Endothelial cell of umbilical vein (primary cell): Measurements from ENCODE around the gene SUFU. TPM values are rescaled to one million over a fixed set of nuclear protein-coding genes. Genes with fewer than 3 reads are reported as not detected.

ENCODE experiments used
- BruUV-seq: library from RNA; stranded (reverse); fragments of 400-500 nt; replicated peaks from 2 replicates; lab custom pipeline; 2021; lab: Mats Ljungman, UMichigan
- CTCF ChIA-PET: fragments of 300-600, 350-600 bp; sonication (Branson Sonifier 250); formaldehyde crosslinking; loops from one replicate; lab custom pipeline; 2021; ENCODE audit warnings: antibody characterized with exemption, inconsistent platforms; lab: Charles Lee
- POLR2A ChIA-PET: fragments of 300-600, 350-600 bp; sonication (Branson Sonifier 250); formaldehyde crosslinking; loops from one replicate; lab custom pipeline; 2021; ENCODE audit warnings: antibody characterized with exemption, inconsistent platforms; lab: Charles Lee
- DNase-seq: peaks from one replicate; pipeline ENCODE4 v3.0.0-alpha.2; 2011; ENCODE audit warnings: low read depth, low spot score
- FAIRE-seq: peaks from 2 replicates; lab custom pipeline; 2011; peaks lifted over from hg19 to GRCh38; lab: Jason Lieb, UNC
- H2AFZ ChIP-seq: 2 replicates; pipeline ENCODE4 v1.6.0; 2012; ENCODE audit warnings: low read depth, low read length, control low read depth, inconsistent platforms
- H3K27ac ChIP-seq: 2 replicates; pipeline ENCODE4 v1.5.1; 2011; ENCODE audit warnings: low read depth, mild to moderate bottlenecking, control low read depth, low read length, moderate library complexity; ENCODE audit not compliant: insufficient read depth
- H3K27me3 ChIP-seq, 2 experiments: 2 replicates each; pipeline versions ENCODE4 v1.6.0 to v1.6.1; 2011; ENCODE audit warnings: low read length in 2 of 2, mixed read lengths in 1 of 2; ENCODE audit not compliant: control insufficient read depth in 2 of 2, insufficient read depth in 2 of 2
- H3K36me3 ChIP-seq, 2 experiments: 2 replicates in 1 of 2; 3 replicates in 1 of 2; pipeline ENCODE4 v1.5.1; 2011; ENCODE audit warnings: low read length in 2 of 2, mild to moderate bottlenecking in 1 of 2, moderate library complexity in 1 of 2; ENCODE audit not compliant: control insufficient read depth in 2 of 2, insufficient read depth in 2 of 2; ENCODE audit errors: extremely low read depth in 1 of 2
- H3K4me1 ChIP-seq: 3 replicates; pipeline ENCODE4 v1.5.1; 2011; ENCODE audit warnings: mild to moderate bottlenecking, low read length; ENCODE audit not compliant: control insufficient read depth, insufficient read depth; ENCODE audit errors: extremely low read depth
- H3K4me2 ChIP-seq: 2 replicates; pipeline ENCODE4 v1.6.1; 2011; ENCODE audit warnings: low read length, control low read depth, mixed read lengths; ENCODE audit not compliant: insufficient read depth
- H3K4me3 ChIP-seq, 3 experiments: fragments of 200-600 bp in 1 of 3; sonication (generic), shearing (Covaris generic) in 1 of 3; replicated peaks in 1 of 3; 2 replicates each; pipeline ENCODE4 v1.5.1; 2011 to 2016; ENCODE audit warnings: control low read depth in 3 of 3, low read length in 3 of 3, mild to moderate bottlenecking in 2 of 3, inconsistent platforms in 1 of 3, low read depth in 1 of 3, moderate library complexity in 1 of 3; ENCODE audit not compliant: insufficient read depth in 1 of 3
- H3K79me2 ChIP-seq: 2 replicates; pipeline ENCODE4 v1.6.0; 2012; ENCODE audit warnings: low read length, inconsistent platforms; ENCODE audit not compliant: control insufficient read depth, insufficient read depth
- H3K9ac ChIP-seq: replicated peaks from 2 replicates; pipeline ENCODE3; 2011; ENCODE audit warnings: low read length, control low read depth; ENCODE audit not compliant: insufficient read depth; ENCODE audit errors: extremely low read depth
- H3K9me1 ChIP-seq: replicated peaks from 3 replicates; pipeline ENCODE4 v1.6.0; 2011; ENCODE audit warnings: mild to moderate bottlenecking, low read length; ENCODE audit not compliant: control insufficient read depth, insufficient read depth; ENCODE audit errors: extremely low read depth
- H3K9me3 ChIP-seq: replicated peaks from 2 replicates; pipeline ENCODE4 v1.5.1; 2012; ENCODE audit warnings: low read length, inconsistent platforms; ENCODE audit not compliant: control insufficient read depth, insufficient read depth
- H4K20me1 ChIP-seq: replicated peaks from 2 replicates; pipeline ENCODE3; 2011; ENCODE audit warnings: mild to moderate bottlenecking, low read length; ENCODE audit not compliant: control insufficient read depth, insufficient read depth; ENCODE audit errors: extremely low read depth
- EZH2 ChIP-seq: IDR thresholded peaks from 2 replicates; pipeline ENCODE4 v1.6.1; 2012; ENCODE audit warnings: borderline replicate concordance, low read depth, mild to moderate bottlenecking, moderate library complexity, low read length, inconsistent platforms; ENCODE audit not compliant: severe bottlenecking
- FOS ChIP-seq: IDR thresholded peaks from 2 replicates; pipeline ENCODE4 v1.6.1; 2011; ENCODE audit warnings: mild to moderate bottlenecking, low read length, moderate library complexity, borderline replicate concordance; ENCODE audit not compliant: insufficient read depth
- GATA2 ChIP-seq: IDR thresholded peaks from 2 replicates; pipeline ENCODE4 v1.7.0; 2011; ENCODE audit warnings: low read depth, mild to moderate bottlenecking, moderate library complexity, mixed read lengths, low read length; ENCODE audit not compliant: insufficient read length, insufficient read depth
- JUN ChIP-seq: IDR thresholded peaks from 2 replicates; pipeline ENCODE4 v1.6.1; 2011; ENCODE audit warnings: borderline replicate concordance, low read depth; ENCODE audit not compliant: insufficient read length, insufficient read depth
- MYC ChIP-seq: IDR thresholded peaks from one replicate; pipeline ENCODE4 v1.6.1; 2011; ENCODE audit warnings: mild to moderate bottlenecking, low read depth, low read length
- POLR2A ChIP-seq: IDR thresholded peaks from 2 replicates; pipeline ENCODE4 v1.6.1; 2012; ENCODE audit warnings: low read depth, mild to moderate bottlenecking, control low read depth, low read length
- POLR2AphosphoS5 ChIP-seq: IDR thresholded peaks from 2 replicates; pipeline ENCODE4 v1.6.1; 2012; ENCODE audit warnings: low read depth, mild to moderate bottlenecking, control low read depth, low read length, moderate library complexity; ENCODE audit not compliant: insufficient read depth
- dilution Hi-C: fragments of 300-500 bp; cut with MboI; formaldehyde crosslinking; loops from one replicate; pipeline ENCODE4 v1.15.0; 2019; ENCODE audit warnings: low sequenced_read_pairs; ENCODE audit not compliant: extremely low pct_ligation_motif_present
- intact Hi-C: fragments of 100-400 bp; cut with micrococcal nuclease; formaldehyde crosslinking; loops from one replicate; pipeline ENCODE4 v1.10.0; 2022
- polyA plus RNA-seq, 4 experiments: library from polyadenylated mRNA; depleted of rRNA in 3 of 4; stranded (reverse) in 3 of 4; unstranded in 1 of 4; fragments of >200 nt; gene quantifications; 2 replicates each; pipeline versions ENCODE4 v1.2.1 to v1.2.3, GENCODE V29; 2011 to 2012; ENCODE audit warnings: missing spikeins in 1 of 4
- total RNA-seq: library from RNA; stranded (reverse); gene quantifications from 2 replicates; pipeline ENCODE4 v1.2.3, GENCODE V29; 2021
- TF ChIP-seq, protein P1 (sequence below): IDR thresholded peaks from 2 replicates; pipeline ENCODE4 v1.6.1; 2011; ENCODE audit not compliant: insufficient read depth, insufficient read length
- TF ChIP-seq, protein P2 (sequence below), 2 donors: IDR thresholded peaks; 1 replicate in 1 of 2; 2 replicates in 1 of 2; pipeline ENCODE4 v1.5.1; 2011; ENCODE audit warnings: low read length in 2 of 2, mild to moderate bottlenecking in 2 of 2, moderate library complexity in 2 of 2, control low read depth in 1 of 2, inconsistent platforms in 1 of 2, low read depth in 1 of 2; ENCODE audit not compliant: insufficient read depth in 1 of 2; ENCODE audit errors: extremely low read depth in 1 of 2

SUFU gene
- total and polyA plus RNA-seq, 2 donors (not counting 3 experiments of a cell fraction or from before 2014, with no cell fraction given): 10.1 to 16.3 TPM

DNA sequence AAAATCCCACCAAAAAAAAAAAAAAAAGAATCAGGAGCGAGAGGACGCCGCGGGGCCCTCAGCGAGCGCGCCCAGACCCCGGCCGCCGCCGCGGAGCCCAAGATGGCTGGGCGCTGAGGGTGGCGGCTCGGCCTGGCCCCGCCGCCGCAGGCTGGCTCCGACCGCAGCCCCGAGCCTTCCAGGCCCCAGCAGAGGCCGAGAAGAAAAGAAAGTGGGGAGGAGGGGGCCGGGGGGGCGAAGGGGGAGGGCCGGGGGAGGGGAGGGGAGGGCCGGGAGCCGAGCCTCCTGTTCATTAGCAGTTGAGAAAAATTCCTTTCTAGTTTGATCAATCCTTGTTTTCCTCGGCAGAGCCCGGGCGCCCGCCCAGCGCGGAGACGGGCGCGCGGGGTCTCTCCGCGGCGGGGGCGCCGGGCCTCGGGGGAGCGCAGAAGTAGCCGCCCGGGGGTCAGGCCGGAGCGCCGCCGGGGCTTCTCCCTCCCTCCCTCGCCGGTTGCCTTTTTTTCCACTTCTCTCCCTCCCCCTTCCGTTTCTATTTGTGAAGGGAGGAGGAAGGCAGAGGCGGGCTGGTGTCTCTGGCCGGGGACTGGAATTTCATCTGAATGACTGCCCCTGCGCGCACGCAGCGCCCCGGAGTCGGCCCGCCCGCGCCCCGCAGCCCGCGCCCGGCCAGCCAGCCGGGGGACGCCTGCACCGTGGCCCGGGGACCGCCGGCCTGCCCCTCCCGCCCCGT lies 139.7 kb downstream of the SUFU start:
- POLR2A ChIA-PET: no interaction called here
- H3K9me3 ChIP-seq: no peaks in the 10 kb centered on the region
- H3K4me2 ChIP-seq: peak overlapping the region; percentile 72
- DNase-seq: peak; percentile 79
- H3K79me2 ChIP-seq: peaks cover 45% of the 10 kb centered on the region
- BruUV-seq: no TSS peak
- peak; percentile 74 for FAIRE-seq
- peak overlapping the region; percentile 86 for H3K27ac ChIP-seq
- no peaks in the 10 kb centered on the region for H3K27me3 ChIP-seq
- peak overlapping the region; percentile 88 for H3K9ac ChIP-seq
- TF ChIP-seq, protein P1, sequence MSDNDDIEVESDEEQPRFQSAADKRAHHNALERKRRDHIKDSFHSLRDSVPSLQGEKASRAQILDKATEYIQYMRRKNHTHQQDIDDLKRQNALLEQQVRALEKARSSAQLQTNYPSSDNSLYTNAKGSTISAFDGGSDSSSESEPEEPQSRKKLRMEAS: no peak
- TF ChIP-seq MYC (no peak), FOS (no peak), POLR2A (peak; percentile 60), GATA2 (no peak), POLR2AphosphoS5 (peak; percentile 83), EZH2 (no peak), JUN (no peak)
- TF ChIP-seq, protein P2, sequence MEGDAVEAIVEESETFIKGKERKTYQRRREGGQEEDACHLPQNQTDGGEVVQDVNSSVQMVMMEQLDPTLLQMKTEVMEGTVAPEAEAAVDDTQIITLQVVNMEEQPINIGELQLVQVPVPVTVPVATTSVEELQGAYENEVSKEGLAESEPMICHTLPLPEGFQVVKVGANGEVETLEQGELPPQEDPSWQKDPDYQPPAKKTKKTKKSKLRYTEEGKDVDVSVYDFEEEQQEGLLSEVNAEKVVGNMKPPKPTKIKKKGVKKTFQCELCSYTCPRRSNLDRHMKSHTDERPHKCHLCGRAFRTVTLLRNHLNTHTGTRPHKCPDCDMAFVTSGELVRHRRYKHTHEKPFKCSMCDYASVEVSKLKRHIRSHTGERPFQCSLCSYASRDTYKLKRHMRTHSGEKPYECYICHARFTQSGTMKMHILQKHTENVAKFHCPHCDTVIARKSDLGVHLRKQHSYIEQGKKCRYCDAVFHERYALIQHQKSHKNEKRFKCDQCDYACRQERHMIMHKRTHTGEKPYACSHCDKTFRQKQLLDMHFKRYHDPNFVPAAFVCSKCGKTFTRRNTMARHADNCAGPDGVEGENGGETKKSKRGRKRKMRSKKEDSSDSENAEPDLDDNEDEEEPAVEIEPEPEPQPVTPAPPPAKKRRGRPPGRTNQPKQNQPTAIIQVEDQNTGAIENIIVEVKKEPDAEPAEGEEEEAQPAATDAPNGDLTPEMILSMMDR (IDR thresholded peaks at IDR 0.05; ENCODE audit: extremely low read depth in 1 of 2, insufficient read depth in 1 of 2, low read depth in 1 of 2, low read length in 2 of 2): no peak
- no peaks in the 10 kb centered on the region for H3K9me1 ChIP-seq
- H4K20me1 ChIP-seq: no peaks in the 10 kb centered on the region
- dilution Hi-C loops (no loop called here), intact Hi-C loops (loop anchor here (1.0 to 2.0 kb wide), 2 partner anchors 45 to 140 kb away; partner anchors contain the start of gene SUFU)
- H3K4me1 ChIP-seq: peaks cover 26% of the 10 kb centered on the region
- H2AFZ ChIP-seq: no peak overlapping the region
- H3K4me3 ChIP-seq: peak overlapping the region; percentile 56 to 86 (median 69)
- H3K36me3 ChIP-seq: peaks cover 0 to 3% of the 10 kb centered on the region in 2 experiments
- CTCF ChIA-PET: interaction anchor here (1.2 to 6.9 kb wide), 10 partner anchors 8 to 140 kb away, joined by 3 to 110 read pairs (median 11); partner anchors contain the start of genes ACTR1A and SUFU
